PC-3 (cell line): ENCODE data around the gene CA5B.

Experiments used
- CTCF ChIP-seq: fragments of 300-600 bp; sonication (generic); conservative IDR thresholded peaks from 2 replicates; pipeline ENCODE4 v1.5.1; 2017; ENCODE audit warnings: antibody characterized with exemption, low read depth, mild to moderate bottlenecking, low read length
- EZH2 ChIP-seq: fragments of 300-600 bp; sonication (generic); IDR thresholded peaks from one replicate; pipeline ENCODE4 v1.6.1; 2017; ENCODE audit warnings: antibody characterized with exemption, mild to moderate bottlenecking, low read length; ENCODE audit not compliant: unreplicated experiment

DNA sequence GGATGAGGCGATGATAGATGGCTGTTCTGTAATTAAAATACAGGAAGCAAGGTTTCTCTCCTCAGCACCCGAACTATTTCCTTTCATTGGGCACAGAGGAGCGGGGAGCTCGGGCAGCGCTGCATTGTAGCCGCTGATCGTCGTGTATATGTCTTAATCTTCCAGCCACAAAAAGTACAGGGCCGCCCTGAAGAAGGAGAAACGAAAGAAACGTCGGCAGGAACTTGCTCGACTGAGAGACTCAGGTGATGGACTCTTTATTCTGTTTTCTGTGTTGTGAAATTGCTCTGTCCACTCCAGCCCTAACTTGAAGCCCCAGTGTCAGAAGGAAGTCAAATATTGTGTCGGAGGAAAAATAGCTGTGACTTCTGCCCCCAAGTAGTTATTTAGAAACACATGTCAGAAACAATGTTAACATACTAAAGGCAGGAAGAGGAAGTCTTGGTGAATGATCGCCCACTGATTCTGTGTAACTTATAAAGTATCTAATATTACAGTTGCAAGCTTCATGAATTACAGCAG, 52.8 kb downstream of the CA5B start:
- no peak for TF ChIP-seq CTCF
- TF ChIP-seq EZH2 = no peak
